ENCODE results near the gene MEFV.
"Not testable (repeated sequence)": the region's sequence is repeated elsewhere in the genome, so short reads cannot be mapped to it uniquely, and the experiment has no call there.

The MEFV gene, protein sequence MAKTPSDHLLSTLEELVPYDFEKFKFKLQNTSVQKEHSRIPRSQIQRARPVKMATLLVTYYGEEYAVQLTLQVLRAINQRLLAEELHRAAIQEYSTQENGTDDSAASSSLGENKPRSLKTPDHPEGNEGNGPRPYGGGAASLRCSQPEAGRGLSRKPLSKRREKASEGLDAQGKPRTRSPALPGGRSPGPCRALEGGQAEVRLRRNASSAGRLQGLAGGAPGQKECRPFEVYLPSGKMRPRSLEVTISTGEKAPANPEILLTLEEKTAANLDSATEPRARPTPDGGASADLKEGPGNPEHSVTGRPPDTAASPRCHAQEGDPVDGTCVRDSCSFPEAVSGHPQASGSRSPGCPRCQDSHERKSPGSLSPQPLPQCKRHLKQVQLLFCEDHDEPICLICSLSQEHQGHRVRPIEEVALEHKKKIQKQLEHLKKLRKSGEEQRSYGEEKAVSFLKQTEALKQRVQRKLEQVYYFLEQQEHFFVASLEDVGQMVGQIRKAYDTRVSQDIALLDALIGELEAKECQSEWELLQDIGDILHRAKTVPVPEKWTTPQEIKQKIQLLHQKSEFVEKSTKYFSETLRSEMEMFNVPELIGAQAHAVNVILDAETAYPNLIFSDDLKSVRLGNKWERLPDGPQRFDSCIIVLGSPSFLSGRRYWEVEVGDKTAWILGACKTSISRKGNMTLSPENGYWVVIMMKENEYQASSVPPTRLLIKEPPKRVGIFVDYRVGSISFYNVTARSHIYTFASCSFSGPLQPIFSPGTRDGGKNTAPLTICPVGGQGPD

GRCh38 chr16:3256146-3256865 lies at the start of gene MEFV:
TSS of gene MEFV (minus strand) at chr16:3256633. CDS start at chr16:3256587, 46 bp downstream.
- DNase-seq = no peak

DNA sequence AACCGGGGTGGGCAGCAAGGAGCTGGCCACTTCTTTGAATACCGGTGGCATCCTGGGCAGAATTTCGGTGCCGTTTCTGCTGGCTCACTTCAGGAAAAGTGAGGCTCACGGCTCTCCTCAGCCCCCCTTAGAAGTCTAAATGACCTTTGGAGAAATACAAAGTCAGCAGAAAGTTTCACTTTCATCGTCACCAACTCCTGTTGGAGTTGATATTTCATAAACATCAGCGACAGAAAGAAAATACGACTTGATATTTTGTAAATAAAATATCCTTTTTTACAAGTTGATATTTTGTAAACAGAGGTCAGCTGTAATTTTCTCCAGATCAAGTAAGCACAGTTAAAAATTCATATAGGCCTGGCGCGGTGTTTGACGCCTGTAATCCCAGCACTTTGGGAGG lies 49.6 kb upstream of the MEFV start:
- no peak for DNase-seq

GRCh38 chr16:3305109-3306068 lies 49.0 kb upstream of the MEFV start, which contains the start of the genes TIGD7 and ZNF75A:
TSS of gene TIGD7 (minus strand) at chr16:3305430. CDS start at chr16:3300614, 4,816 bp downstream.
TSS of gene ZNF75A (plus strand) at chr16:3305497. CDS start at chr16:3308429, 2,932 bp downstream.
- peak; percentile 93 for DNase-seq

DNA sequence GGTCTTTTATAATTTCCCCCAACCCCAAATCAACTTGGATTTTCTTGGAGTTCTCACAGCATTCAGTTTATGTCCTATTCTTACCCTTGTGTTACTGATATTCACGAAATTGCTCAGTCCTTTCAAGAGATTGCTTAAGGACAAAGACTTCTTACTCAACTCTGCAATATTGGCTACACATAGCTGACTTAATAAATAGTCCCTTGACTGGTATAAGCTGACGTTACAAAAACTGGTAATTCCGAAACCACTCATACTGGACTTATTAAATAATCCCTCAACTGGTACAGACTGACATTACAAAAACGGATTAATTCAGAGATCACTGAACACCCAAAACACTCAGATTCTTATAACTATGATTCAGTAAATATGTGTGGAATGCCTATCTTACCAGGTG lies 47.9 kb upstream of the MEFV start:
- no peak for DNase-seq

DNA sequence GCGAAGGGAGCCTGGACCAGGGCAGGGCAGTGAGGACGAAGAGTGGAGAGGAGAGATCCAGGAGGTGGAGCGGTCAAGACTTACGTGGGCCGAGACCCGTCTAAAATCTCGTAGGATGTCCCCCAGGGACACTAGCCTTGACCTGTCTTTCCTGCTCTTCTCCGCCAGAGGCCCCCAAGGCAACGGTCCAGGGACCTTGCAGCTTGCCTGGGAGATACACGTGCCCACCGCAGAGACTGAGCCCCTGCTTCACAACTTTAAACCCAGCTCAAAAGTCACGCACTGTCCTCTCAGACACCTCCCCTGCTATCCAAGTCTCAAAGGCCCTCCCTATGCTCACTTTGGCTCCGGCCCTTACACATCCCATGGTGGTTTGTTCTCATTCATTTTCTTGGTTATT lies 39.4 kb upstream of the MEFV start:
- DNase-seq = no peak

DNA sequence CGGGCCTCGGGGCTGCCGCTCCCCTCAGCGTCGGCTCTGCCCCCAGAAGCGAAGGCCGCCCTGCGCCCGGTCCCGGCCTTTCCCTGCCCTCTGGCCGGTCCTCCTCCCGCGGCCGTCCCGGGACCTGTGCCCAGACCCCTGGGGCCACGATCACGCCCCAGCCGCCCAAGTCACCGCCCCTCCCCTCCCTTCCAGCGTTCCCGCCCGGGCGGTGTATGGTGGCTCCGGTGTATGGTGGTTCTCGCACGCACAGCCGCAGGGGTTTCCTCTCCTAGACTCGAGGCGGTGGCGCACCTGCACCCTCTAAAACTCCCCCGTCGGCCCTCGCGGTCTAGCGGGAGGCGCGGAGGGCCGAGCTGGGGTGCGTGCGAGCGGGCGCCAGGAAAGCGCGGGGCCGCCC lies 38.8 kb upstream of the MEFV start:
- DNase-seq = no peak

DNA sequence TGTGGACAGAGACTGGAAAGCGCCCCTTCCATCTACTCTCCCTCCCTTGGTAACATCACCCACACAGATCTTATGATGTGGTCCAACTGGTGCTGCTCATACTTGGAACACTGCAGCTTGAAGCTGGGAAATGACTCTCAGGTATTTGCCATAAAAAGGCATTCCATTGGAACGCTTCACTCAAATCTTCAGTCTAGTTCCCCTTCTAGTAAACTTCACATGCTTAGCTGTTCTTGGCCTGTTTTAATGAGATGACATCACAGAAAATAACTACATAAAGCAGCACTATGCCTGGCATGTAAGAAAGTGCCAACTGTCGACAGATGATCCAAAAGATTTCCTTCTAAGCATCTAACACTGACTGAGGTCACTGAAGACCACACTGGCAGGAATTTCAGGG lies 36.2 kb upstream of the MEFV start:
- DNase-seq = no peak

- no peak for DNase-seq
Measured at GRCh38 chr16:3289998-3290673, 33.7 kb upstream of the MEFV start.

DNA sequence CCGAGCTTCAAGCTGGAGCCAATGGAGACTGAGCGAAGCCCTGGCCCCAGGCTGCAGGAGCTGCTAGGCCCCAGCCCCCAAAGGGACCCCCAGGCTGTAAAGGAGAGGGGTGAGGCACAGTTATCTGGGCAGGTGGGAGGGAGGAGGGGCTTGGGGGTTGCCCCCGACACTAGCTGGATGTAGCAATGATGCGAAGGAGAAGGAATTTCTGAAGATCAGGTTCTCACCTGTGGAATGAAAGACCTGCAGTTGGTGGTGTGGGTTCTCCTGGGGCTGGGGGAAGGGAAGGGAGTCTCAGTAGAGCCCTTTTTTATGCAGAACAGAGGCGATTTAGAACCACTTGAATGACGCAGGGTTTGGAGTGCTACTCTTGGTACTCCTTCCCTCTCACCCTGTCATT lies 28.7 kb upstream of the MEFV start:
- DNase-seq = no peak

- no peak for DNase-seq
Measured at GRCh38 chr16:3283543-3284447, 27.4 kb upstream of the MEFV start.

GRCh38 chr16:3282730-3283542 lies 26.5 kb upstream of the MEFV start, which contains the start of gene ZNF263:
TSS of gene ZNF263 (plus strand) at chr16:3283491. CDS start at chr16:3283819, 328 bp downstream.
- peak; percentile 98 for DNase-seq

DNA sequence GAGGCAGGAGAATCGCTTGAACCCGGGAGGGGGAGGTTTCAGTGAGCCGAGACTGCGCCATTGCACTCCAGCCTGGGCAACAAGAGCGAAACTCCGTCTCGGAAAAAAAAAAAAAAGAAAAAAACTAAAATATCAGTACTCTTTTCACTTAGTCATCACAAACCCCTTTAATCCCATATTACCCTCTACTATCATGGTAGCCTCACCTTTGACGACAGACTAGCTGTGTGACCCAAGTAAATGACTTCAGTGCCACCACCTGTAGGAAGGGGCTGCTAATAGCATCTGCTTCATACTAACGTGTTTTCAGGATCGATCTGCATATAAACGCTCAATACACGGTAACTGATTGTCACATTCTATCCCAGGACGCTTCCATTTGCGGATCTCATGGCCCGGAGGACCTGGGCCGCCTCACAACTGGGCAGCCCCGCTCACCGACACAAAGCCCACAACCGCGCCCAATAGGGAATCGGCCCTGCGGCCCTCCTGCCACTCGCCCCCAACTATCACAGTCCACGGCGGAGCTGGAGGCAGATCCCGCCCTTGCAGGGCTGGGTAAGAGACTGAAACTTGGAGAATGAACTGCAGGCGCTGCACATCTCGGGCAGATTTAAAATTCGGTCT lies 25.8 kb upstream of the MEFV start:
- no peak for DNase-seq

- no peak for DNase-seq
Measured at GRCh38 chr16:3281222-3281820, 24.9 kb upstream of the MEFV start.

GRCh38 chr16:3276679-3277078 lies 20.2 kb upstream of the MEFV start:
- no peak for DNase-seq

- no peak for DNase-seq
Measured at GRCh38 chr16:3274947-3275346, 18.5 kb upstream of the MEFV start.

DNA sequence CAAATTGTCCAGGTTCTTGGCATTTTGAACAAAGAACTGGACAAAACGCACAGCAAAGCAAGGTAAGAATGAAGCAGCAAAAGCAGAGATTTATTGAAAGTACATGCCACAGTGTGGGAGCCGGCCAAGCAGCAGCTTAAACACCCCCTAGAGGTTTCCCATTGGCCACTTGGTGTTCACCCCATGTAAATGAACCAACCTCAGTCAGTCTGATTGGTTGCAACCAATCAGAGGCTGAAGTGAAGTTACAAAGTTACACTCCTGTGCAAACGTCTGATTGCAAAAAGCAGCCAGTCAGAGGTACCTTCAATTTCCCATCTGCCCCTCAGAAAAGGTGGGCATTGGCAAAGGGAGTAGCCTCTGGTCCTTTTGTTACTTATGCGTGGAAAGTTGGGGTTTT lies 18.1 kb upstream of the MEFV start:
- no peak for DNase-seq

GRCh38 chr16:3271281-3271680 lies 14.8 kb upstream of the MEFV start:
- not testable (repeated sequence) for DNase-seq

- DNase-seq = not testable (repeated sequence)
Measured at GRCh38 chr16:3270718-3271117, 14.3 kb upstream of the MEFV start.

All from right hindlimb (tissue), 1 donor.